ENCODE data around the gene ZDHHC7. TPM values are rescaled to one million over a fixed set of nuclear protein-coding genes. Genes with fewer than 3 reads are reported as not detected.

The ZDHHC7 gene
- total RNA-seq, 1 donor from 2014 or later: 26.9 TPM

DNA sequence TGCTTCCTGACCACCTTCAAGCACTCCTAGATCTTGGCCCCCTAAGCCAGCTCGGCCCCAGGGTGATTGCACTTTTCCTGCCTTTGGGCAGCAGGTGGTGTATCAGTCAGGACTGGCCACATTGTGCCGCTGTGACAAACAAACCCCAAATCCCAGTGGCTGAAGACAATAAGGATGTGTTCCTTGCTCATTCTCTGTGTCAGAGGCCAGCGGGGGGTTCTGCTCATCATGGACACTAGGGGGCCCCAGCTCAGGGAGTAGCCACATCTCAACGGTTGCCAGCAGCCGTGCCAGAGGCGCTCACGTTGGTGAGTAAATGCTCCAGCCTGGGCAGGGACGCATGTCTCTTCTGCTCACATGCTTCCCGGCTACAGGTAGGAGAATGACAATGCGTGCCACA, 60.4 kb downstream of the ZDHHC7 start:
- no peak for DNase-seq
- H3K27ac Mint-ChIP-seq: no peak overlapping the region
- no peaks in the 10 kb centered on the region for H3K36me3 Mint-ChIP-seq (ENCODE audit: low read depth)
- H3K4me1 Mint-ChIP-seq: peaks cover 10% of the 10 kb centered on the region
- ChIA-PET POLR2A (no interaction called here), CTCF (interaction anchor here (1.6 to 5.3 kb wide), 5 partner anchors 9 to 197 kb away, joined by 6 to 46 read pairs (median 7); no protein-coding TSS in a partner anchor)
- intact Hi-C loops (cut with micrococcal nuclease): loop anchor here (5.0 kb wide), 1 partner anchor 449 kb away; the partner anchor contains the start of gene MEAK7
- H3K9me3 Mint-ChIP-seq: no peaks in the 10 kb centered on the region
- no peak overlapping the region for H3K4me3 Mint-ChIP-seq
- no peak for ATAC-seq (ENCODE audit: low read depth)
- peaks cover 12% of the 10 kb centered on the region for H3K27me3 Mint-ChIP-seq
- TF ChIP-seq, protein P1, sequence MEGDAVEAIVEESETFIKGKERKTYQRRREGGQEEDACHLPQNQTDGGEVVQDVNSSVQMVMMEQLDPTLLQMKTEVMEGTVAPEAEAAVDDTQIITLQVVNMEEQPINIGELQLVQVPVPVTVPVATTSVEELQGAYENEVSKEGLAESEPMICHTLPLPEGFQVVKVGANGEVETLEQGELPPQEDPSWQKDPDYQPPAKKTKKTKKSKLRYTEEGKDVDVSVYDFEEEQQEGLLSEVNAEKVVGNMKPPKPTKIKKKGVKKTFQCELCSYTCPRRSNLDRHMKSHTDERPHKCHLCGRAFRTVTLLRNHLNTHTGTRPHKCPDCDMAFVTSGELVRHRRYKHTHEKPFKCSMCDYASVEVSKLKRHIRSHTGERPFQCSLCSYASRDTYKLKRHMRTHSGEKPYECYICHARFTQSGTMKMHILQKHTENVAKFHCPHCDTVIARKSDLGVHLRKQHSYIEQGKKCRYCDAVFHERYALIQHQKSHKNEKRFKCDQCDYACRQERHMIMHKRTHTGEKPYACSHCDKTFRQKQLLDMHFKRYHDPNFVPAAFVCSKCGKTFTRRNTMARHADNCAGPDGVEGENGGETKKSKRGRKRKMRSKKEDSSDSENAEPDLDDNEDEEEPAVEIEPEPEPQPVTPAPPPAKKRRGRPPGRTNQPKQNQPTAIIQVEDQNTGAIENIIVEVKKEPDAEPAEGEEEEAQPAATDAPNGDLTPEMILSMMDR (IDR thresholded peaks at IDR 0.05): no peak

DNA sequence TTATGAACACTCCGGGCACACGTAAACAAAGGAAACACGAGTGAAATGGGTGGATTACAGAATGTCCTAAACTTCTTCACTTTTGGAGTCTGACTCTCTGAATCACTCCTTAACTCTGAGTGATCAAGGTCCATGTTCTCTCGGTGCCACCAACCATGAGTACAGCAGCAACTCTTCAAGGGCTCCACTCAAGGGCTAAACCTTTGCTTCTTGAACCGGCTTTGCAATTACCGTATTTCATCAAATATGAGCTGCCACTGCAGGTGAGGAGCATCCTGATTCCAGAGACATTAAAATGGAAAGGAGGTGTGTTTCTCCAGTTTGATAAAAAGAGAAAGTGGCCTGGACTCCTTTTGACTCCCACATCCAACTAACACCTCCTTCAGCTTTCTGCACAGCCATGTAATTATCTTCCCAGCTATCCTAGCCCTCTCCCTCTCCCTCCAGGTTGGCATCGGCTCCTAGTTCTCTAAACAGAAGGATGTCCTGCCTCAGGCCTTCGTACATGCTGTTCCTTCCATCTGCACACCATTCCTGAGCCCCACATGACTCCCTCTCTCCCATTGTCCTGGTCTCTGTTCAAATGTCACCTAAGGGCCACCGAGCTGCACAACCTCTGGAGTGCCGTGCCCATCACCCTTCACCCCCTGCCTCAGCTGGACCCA, 61.4 kb downstream of the ZDHHC7 start:
- intact Hi-C loops (cut with micrococcal nuclease): loop anchor here (5.0 kb wide), 1 partner anchor 448 kb away; the partner anchor contains the start of gene MEAK7
- TF ChIP-seq, protein P1 (IDR thresholded peaks at IDR 0.05): no peak
- no peaks in the 10 kb centered on the region for H3K9me3 Mint-ChIP-seq
- ATAC-seq (ENCODE audit: low read depth) (no peak), DNase-seq (no peak)
- H3K4me1 Mint-ChIP-seq: peaks cover 10% of the 10 kb centered on the region
- H3K4me3 Mint-ChIP-seq: no peak overlapping the region
- H3K27me3 Mint-ChIP-seq: peaks cover 14% of the 10 kb centered on the region
- CTCF ChIA-PET: interaction anchor here (0.6 to 5.3 kb wide), 2 partner anchors 195 to 196 kb away, joined by 3 to 46 read pairs; no protein-coding TSS in a partner anchor
- H3K36me3 Mint-ChIP-seq (ENCODE audit: low read depth): no peaks in the 10 kb centered on the region
- no peak overlapping the region for H3K27ac Mint-ChIP-seq
- POLR2A ChIA-PET: no interaction called here

DNA sequence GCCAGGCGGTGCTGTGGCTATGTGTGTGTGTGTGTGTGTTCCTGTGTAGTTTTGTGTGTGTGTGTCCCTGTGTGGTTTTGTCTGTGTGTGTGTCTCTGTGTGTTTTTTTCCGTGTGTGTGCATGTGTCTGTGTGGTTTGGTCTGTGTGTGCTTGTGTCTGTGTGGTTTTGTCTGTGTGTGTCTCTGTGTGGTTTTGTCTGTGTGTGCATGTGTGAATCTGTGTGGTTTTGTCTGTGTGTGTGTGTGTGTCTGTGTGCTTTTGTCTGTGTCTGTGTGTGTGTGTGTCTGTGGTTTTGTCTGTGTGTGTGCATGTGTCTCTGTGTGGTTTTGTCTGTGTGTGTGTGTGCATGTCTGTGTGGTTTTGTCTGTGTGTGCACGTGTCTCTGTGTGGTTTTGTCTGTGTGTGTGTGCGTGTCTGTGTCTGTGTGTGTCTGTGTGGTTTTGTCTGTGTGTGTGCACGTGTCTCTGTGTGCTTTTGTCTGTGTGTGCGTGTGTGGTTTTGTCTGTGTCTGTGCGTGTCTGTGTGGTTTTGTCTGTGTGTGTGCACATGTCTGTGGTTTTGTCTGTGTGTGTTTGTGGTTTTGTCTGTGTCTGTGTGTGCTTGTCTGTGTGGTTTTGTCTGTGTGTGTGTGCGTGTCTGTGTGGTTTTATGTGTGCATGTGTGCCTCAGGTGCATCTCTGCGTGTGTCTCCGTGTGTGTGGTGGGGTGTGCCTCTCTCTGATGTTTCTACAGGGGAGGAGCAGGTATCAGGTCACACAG, 62.3 kb downstream of the ZDHHC7 start:
- Mint-ChIP-seq H3K9me3 (no peaks in the 10 kb centered on the region), H3K4me1 (peaks cover 10% of the 10 kb centered on the region), H3K36me3 (ENCODE audit: low read depth) (no peaks in the 10 kb centered on the region), H3K4me3 (no peak overlapping the region), H3K27me3 (peaks cover 11% of the 10 kb centered on the region), H3K27ac (no peak overlapping the region)
- TF ChIP-seq, protein P1 (IDR thresholded peaks at IDR 0.05): no peak
- ATAC-seq (ENCODE audit: low read depth): no peak
- POLR2A ChIA-PET: no interaction called here
- CTCF ChIA-PET: no interaction called here
- no peak for DNase-seq
- intact Hi-C loops (cut with micrococcal nuclease): no loop called here

DNA sequence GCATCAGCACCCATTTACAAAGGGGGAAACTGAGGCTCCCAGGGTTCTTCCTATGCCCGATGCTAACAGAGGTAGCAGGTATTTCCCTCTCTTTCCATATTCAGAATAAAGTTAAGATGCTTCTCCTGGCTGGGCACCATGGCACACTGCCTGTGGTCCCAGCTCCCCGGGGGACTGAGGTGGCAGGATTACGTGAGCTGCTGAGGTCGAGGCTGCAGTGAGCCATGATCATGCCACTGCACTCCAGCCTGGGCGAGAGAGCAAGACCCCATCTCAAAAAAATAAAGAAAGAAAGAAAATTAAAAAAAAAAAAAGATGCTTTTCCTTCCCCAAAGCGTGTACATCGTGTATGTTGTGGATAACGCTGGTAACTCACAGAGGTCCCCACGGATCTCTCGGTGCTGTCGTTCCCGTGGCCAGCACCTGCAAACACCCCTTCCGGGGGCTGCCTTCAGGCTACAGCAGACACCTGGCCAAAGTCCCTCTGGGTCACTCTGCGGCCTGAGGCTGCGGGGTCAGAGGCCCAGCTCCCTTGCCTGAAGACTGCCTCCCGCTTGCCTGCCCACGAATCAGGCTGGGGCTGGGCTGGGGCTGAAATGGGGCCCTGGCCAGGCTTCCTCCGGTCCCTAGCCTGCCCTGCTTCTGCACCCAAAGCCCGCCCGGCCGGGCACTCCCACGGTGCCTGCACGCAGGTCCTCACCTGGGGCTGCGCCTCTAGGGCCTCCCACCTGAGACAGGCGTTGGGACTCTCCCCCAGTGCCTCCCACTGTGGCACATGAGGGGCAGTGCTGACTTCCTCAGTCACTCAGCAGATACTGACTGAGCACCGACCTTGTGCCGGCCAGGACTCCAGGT, 63.1 kb downstream of the ZDHHC7 start:
- H3K4me3 Mint-ChIP-seq: no peak overlapping the region
- POLR2A ChIA-PET: no interaction called here
- CTCF ChIA-PET: no interaction called here
- ATAC-seq (ENCODE audit: low read depth): no peak
- TF ChIP-seq, protein P1 (IDR thresholded peaks at IDR 0.05): no peak
- H3K4me1 Mint-ChIP-seq: peaks cover 10% of the 10 kb centered on the region
- intact Hi-C loops (cut with micrococcal nuclease): no loop called here
- H3K36me3 Mint-ChIP-seq (ENCODE audit: low read depth): no peaks in the 10 kb centered on the region
- DNase-seq: no peak
- no peaks in the 10 kb centered on the region for H3K9me3 Mint-ChIP-seq
- no peak overlapping the region for H3K27ac Mint-ChIP-seq
- peaks cover 9% of the 10 kb centered on the region for H3K27me3 Mint-ChIP-seq

All from activated B cell treated with CpG ODN at 0.5 μM for 24 hours (primary cell).